HepG2 (cell line): ENCODE data around the gene CAPS. TPM values are rescaled to one million over a fixed set of nuclear protein-coding genes. Genes with fewer than 3 reads are reported as not detected.
A peak's percentile ranks its signal among the peaks of the same experiment; 100 is the strongest.

ENCODE experiments used
- CREM ChIP-seq, 2 experiments: sonication (generic) in 1 of 2; formaldehyde crosslinking in 1 of 2; IDR thresholded peaks; 2 replicates each; pipeline versions ENCODE4 v1.4.0 to v1.6.1; 2016 to 2020; ENCODE audit warnings: antibody characterized with exemption in 1 of 2, mild to moderate bottlenecking in 1 of 2, missing genetic modification reagents in 1 of 2
- EED ChIP-seq: sonication (generic); formaldehyde crosslinking; IDR thresholded peaks from 2 replicates; pipeline ENCODE4 v1.5.0; 2020; ENCODE audit warnings: mild to moderate bottlenecking, missing genetic modification reagents
- ERF ChIP-seq: IDR thresholded peaks from 2 replicates; pipeline ENCODE4 v1.6.1; 2018; ENCODE audit warnings: missing biosample characterization, missing genetic modification reagents
- ETV5 ChIP-seq: IDR thresholded peaks from 2 replicates; pipeline ENCODE4 v1.6.1; 2018; ENCODE audit warnings: missing biosample characterization, missing genetic modification reagents, inconsistent platforms, borderline replicate concordance
- FOXO1 ChIP-seq: sonication (generic); formaldehyde crosslinking; IDR thresholded peaks from 2 replicates; pipeline ENCODE4 v1.4.0; 2020; ENCODE audit warnings: missing genetic modification reagents
- GATA4 ChIP-seq: sonication (generic); IDR thresholded peaks from 2 replicates; pipeline ENCODE4 v1.6.1; 2016; ENCODE audit warnings: antibody characterized with exemption, low read depth, borderline replicate concordance
- ISX ChIP-seq: sonication (generic); formaldehyde crosslinking; conservative IDR thresholded peaks from 2 replicates; pipeline ENCODE4 v1.5.0; 2020; ENCODE audit warnings: missing genetic modification reagents
- POGK ChIP-seq: sonication (generic); formaldehyde crosslinking; conservative IDR thresholded peaks from 2 replicates; pipeline ENCODE4 v1.8.0; 2022; ENCODE audit warnings: mild to moderate bottlenecking, moderate library complexity, missing genetic modification reagents
- PPARG ChIP-seq: conservative IDR thresholded peaks from 2 replicates; pipeline ENCODE4 v1.6.1; 2016; ENCODE audit warnings: missing biosample characterization, missing genetic modification reagents
- TBX3 ChIP-seq: fragments of 450-650 bp; IDR thresholded peaks from 2 replicates; pipeline ENCODE4 v1.6.1; 2017; ENCODE audit warnings: antibody characterized with exemption, mild to moderate bottlenecking, inconsistent platforms, borderline replicate concordance
- TFE3 ChIP-seq: IDR thresholded peaks from 2 replicates; pipeline ENCODE4 v1.6.1; 2016
- ZBTB21 ChIP-seq: sonication (generic); formaldehyde crosslinking; IDR thresholded peaks from 2 replicates; pipeline ENCODE4 v1.4.0; 2020; ENCODE audit warnings: missing genetic modification reagents
- ZFAT ChIP-seq: sonication (generic); formaldehyde crosslinking; conservative IDR thresholded peaks from 2 replicates; pipeline ENCODE4 v1.8.1; 2023; ENCODE audit warnings: missing genetic modification reagents, inconsistent platforms
- ZNF30 ChIP-seq: sonication (generic); formaldehyde crosslinking; IDR thresholded peaks from 2 replicates; pipeline ENCODE4 v1.5.0; 2020; ENCODE audit warnings: mild to moderate bottlenecking, missing genetic modification reagents
- ZNF563 ChIP-seq: sonication (generic); formaldehyde crosslinking; IDR thresholded peaks from 2 replicates; pipeline ENCODE4 v1.8.0; 2022; ENCODE audit warnings: mild to moderate bottlenecking, moderate library complexity, missing genetic modification reagents
- ZNF614 ChIP-seq: IDR thresholded peaks from 2 replicates; pipeline ENCODE4 v1.6.1; 2018; ENCODE audit warnings: missing biosample characterization, missing genetic modification reagents, inconsistent platforms, borderline replicate concordance
- ZSCAN22 ChIP-seq: sonication (generic); formaldehyde crosslinking; IDR thresholded peaks from 2 replicates; pipeline ENCODE4 v1.4.0; 2020; ENCODE audit warnings: mild to moderate bottlenecking, missing genetic modification reagents
- ZSCAN31 ChIP-seq: sonication (generic); formaldehyde crosslinking; IDR thresholded peaks from 2 replicates; pipeline ENCODE4 v1.5.0; 2020; ENCODE audit warnings: low read depth, mild to moderate bottlenecking, missing genetic modification reagents
- polyA plus RNA-seq, 8 experiments: library from polyadenylated mRNA; depleted of rRNA in 3 of 8; stranded (reverse) in 7 of 8; unstranded in 1 of 8; fragments of >200 nt; fragmentation: Illumina TruSeq in 4 of 8; extraction: Trizol in 4 of 8; gene quantifications; 2 replicates each; pipeline versions ENCODE4 v1.2.1 to v1.2.3, GENCODE V29; 2011 to 2016; ENCODE audit warnings: low read depth in 4 of 8, missing spikeins in 1 of 8, mixed read lengths in 1 of 8; ENCODE audit not compliant: insufficient read depth in 1 of 8
- total RNA-seq, 5 experiments: library from RNA; depleted of rRNA; stranded (reverse); fragments of >200 nt; fragmentation: Illumina TruSeq; extraction: Trizol; gene quantifications; 2 replicates each; pipeline ENCODE4 v1.2.3, GENCODE V29; 2016; ENCODE audit warnings: low read depth in 1 of 5
- TF ChIP-seq, protein P1 (sequence below): sonication (generic); formaldehyde crosslinking; IDR thresholded peaks from 2 replicates; pipeline ENCODE4 v1.4.0; 2020; ENCODE audit warnings: missing genetic modification reagents
- TF ChIP-seq, protein P2 (sequence below): fragments of 450-650 bp; IDR thresholded peaks from 2 replicates; pipeline ENCODE4 v1.6.1; 2016
- TF ChIP-seq, protein P3 (sequence below): sonication (generic); formaldehyde crosslinking; IDR thresholded peaks from 2 replicates; pipeline ENCODE4 v1.5.0; 2020; ENCODE audit warnings: mild to moderate bottlenecking, missing genetic modification reagents

Gene CAPS
- total and polyA plus RNA-seq, 2 of the 13 experiments (the other 11 are each of a cell fraction or from before 2014, with no cell fraction given), result 3.1 TPM

GRCh38 chr19:5891938-5892771 is 21.9 kb upstream of the CAPS start (continued):
- no peak for TF ChIP-seq CREM (IDR thresholded peaks at IDR 0.05)
- no peak for TF ChIP-seq CREM (CRISPR knock-in tag; IDR thresholded peaks at IDR 0.05)
- TF ChIP-seq, protein P1, sequence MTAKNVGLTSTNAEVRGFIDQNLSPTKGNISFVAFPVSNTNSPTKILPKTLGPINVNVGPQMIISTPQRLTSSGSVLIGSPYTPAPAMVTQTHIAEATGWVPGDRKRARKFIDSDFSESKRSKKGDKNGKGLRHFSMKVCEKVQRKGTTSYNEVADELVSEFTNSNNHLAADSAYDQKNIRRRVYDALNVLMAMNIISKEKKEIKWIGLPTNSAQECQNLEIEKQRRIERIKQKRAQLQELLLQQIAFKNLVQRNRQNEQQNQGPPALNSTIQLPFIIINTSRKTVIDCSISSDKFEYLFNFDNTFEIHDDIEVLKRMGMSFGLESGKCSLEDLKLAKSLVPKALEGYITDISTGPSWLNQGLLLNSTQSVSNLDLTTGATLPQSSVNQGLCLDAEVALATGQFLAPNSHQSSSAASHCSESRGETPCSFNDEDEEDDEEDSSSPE (CRISPR knock-in tag), result 0 out of 2 replicates have a peak, but pooled peaks have one; percentile 17
- no peak for TF ChIP-seq TBX3
- TF ChIP-seq, protein P2, sequence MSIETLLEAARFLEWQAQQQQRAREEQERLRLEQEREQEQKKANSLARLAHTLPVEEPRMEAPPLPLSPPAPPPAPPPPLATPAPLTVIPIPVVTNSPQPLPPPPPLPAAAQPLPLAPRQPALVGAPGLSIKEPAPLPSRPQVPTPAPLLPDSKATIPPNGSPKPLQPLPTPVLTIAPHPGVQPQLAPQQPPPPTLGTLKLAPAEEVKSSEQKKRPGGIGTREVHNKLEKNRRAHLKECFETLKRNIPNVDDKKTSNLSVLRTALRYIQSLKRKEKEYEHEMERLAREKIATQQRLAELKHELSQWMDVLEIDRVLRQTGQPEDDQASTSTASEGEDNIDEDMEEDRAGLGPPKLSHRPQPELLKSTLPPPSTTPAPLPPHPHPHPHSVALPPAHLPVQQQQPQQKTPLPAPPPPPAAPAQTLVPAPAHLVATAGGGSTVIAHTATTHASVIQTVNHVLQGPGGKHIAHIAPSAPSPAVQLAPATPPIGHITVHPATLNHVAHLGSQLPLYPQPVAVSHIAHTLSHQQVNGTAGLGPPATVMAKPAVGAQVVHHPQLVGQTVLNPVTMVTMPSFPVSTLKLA, result no peak
- TF ChIP-seq FOXO1, result peak; percentile 53
- TF ChIP-seq ZFAT (CRISPR knock-in tag), result no peak
- no peak for TF ChIP-seq ZNF30 (CRISPR knock-in tag)
- TF ChIP-seq GATA4, result no peak
- 0 out of 2 replicates have a peak, but pooled peaks have one; percentile 40 for TF ChIP-seq ZBTB21 (CRISPR knock-in tag)
- TF ChIP-seq ZNF563 (CRISPR knock-in tag), result no peak
- TF ChIP-seq ISX (CRISPR knock-in tag), result no peak
- TF ChIP-seq ERF (CRISPR knock-in tag), result peak; percentile 91
- TF ChIP-seq EED, result no peak
- no peak for TF ChIP-seq ZSCAN31 (CRISPR knock-in tag)
- TF ChIP-seq ZNF614 (CRISPR knock-in tag), result peak; percentile 40; the same call in 1 of the 2 replicates
- TF ChIP-seq, protein P3, sequence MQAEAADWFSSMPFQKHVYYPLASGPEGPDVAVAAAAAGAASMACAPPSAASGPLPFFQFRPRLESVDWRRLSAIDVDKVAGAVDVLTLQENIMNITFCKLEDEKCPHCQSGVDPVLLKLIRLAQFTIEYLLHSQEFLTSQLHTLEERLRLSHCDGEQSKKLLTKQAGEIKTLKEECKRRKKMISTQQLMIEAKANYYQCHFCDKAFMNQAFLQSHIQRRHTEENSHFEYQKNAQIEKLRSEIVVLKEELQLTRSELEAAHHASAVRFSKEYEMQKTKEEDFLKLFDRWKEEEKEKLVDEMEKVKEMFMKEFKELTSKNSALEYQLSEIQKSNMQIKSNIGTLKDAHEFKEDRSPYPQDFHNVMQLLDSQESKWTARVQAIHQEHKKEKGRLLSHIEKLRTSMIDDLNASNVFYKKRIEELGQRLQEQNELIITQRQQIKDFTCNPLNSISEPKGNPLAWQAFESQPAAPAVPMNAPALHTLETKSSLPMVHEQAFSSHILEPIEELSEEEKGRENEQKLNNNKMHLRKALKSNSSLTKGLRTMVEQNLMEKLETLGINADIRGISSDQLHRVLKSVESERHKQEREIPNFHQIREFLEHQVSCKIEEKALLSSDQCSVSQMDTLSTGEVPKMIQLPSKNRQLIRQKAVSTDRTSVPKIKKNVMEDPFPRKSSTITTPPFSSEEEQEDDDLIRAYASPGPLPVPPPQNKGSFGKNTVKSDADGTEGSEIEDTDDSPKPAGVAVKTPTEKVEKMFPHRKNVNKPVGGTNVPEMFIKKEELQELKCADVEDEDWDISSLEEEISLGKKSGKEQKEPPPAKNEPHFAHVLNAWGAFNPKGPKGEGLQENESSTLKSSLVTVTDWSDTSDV (CRISPR knock-in tag), result no peak
- peak; percentile 18; the same call in 1 of the 2 replicates for TF ChIP-seq TFE3 (CRISPR knock-in tag)
- no peak for TF ChIP-seq ZSCAN22 (CRISPR knock-in tag)
- no peak; the same call in 1 of the 2 replicates for TF ChIP-seq POGK
- peak; percentile 38; the same call in 1 of the 2 replicates for TF ChIP-seq PPARG
- TF ChIP-seq ETV5 (CRISPR knock-in tag), result no peak; the same call in 1 of the 2 replicates
